RWPE2 (cell line): ENCODE results near the gene PFN2.

Source experiments
- ATAC-seq: fragments of 200-7000 bp; cut with Tn5 transposase; 3 replicates; pipeline ENCODE4 v1.9.1; 2021; ENCODE audit warnings: low read depth
- DNase-seq: peaks from one replicate; pipeline ENCODE4 v3.0.0-alpha.2; 2020; ENCODE audit warnings: low spot score
- H3K27ac ChIP-seq: fragments of 450-650 bp; 2 replicates; pipeline ENCODE4 v1.5.1; 2017; ENCODE audit warnings: mild to moderate bottlenecking; ENCODE audit not compliant: poor library complexity, severe bottlenecking
- H3K27me3 ChIP-seq: fragments of 250-450 bp; sonication (Bioruptor Pico); 2 replicates; pipeline ENCODE4 v1.5.1; 2021; ENCODE audit warnings: mild to moderate bottlenecking, moderate library complexity; ENCODE audit not compliant: insufficient read depth, poor library complexity, severe bottlenecking
- H3K36me3 ChIP-seq: fragments of 250-450 bp; sonication (Bioruptor Pico); 2 replicates; pipeline ENCODE4 v1.5.1; 2020; ENCODE audit warnings: low read depth, mild to moderate bottlenecking, moderate library complexity
- H3K4me1 ChIP-seq: fragments of 250-450 bp; sonication (Bioruptor Pico); 2 replicates; pipeline ENCODE4 v1.5.1; 2021; ENCODE audit warnings: mild to moderate bottlenecking, moderate library complexity; ENCODE audit not compliant: insufficient read depth, poor library complexity, severe bottlenecking
- H3K4me3 ChIP-seq: fragments of 250-450 bp; sonication (Bioruptor Pico); 2 replicates; pipeline ENCODE4 v1.5.1; 2021; ENCODE audit warnings: mild to moderate bottlenecking, moderate library complexity; ENCODE audit not compliant: severe bottlenecking
- H3K9me3 ChIP-seq: fragments of 250-450 bp; sonication (Bioruptor Pico); 2 replicates; pipeline ENCODE4 v1.5.1; 2021; ENCODE audit warnings: mild to moderate bottlenecking, moderate library complexity; ENCODE audit not compliant: severe bottlenecking
- CTCF ChIP-seq: fragments of 450-650 bp; IDR thresholded peaks from one replicate; pipeline ENCODE4 v1.5.1; 2017; ENCODE audit warnings: mild to moderate bottlenecking, moderate library complexity; ENCODE audit not compliant: poor library complexity, severe bottlenecking

Gene PFN2

DNA sequence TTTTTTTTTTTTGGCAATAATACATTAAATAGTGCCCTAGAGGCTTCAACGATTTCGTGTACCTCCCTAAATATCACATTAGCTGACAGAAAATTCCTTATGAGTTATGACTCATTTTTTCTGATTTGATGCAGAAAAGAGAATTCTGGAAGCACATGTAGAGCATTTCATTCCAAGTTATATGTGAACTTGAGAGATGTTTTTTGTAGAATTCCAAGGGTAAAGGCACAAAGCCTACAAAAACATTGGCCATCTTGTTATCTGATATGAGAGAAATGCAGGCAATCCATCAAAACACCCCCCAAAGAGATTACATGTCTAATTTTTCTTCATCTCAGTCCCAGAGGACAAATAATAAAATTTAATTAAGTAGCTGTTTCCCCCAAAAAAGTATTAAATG lies 6.7 kb upstream of the PFN2 start:
- DNase-seq (no peak), ATAC-seq (no peak)
- no peaks in the 10 kb centered on the region for H3K36me3 ChIP-seq
- no peaks in the 10 kb centered on the region for H3K27me3 ChIP-seq
- no peak for TF ChIP-seq CTCF
- H3K4me1 ChIP-seq: peaks cover 2% of the 10 kb centered on the region
- no peaks in the 10 kb centered on the region for H3K9me3 ChIP-seq
- no peak overlapping the region for H3K4me3 ChIP-seq
- H3K27ac ChIP-seq: no peak overlapping the region

GRCh38 chr3:149975919-149976318 lies 5.2 kb upstream of the PFN2 start:
- no peaks in the 10 kb centered on the region for H3K27me3 ChIP-seq
- no peak overlapping the region for H3K4me3 ChIP-seq
- ATAC-seq (no peak), DNase-seq (no peak)
- no peaks in the 10 kb centered on the region for H3K9me3 ChIP-seq
- TF ChIP-seq CTCF: peak; percentile 6
- H3K36me3 ChIP-seq: no peaks in the 10 kb centered on the region
- H3K4me1 ChIP-seq: peaks cover 4% of the 10 kb centered on the region
- no peak overlapping the region for H3K27ac ChIP-seq

DNA sequence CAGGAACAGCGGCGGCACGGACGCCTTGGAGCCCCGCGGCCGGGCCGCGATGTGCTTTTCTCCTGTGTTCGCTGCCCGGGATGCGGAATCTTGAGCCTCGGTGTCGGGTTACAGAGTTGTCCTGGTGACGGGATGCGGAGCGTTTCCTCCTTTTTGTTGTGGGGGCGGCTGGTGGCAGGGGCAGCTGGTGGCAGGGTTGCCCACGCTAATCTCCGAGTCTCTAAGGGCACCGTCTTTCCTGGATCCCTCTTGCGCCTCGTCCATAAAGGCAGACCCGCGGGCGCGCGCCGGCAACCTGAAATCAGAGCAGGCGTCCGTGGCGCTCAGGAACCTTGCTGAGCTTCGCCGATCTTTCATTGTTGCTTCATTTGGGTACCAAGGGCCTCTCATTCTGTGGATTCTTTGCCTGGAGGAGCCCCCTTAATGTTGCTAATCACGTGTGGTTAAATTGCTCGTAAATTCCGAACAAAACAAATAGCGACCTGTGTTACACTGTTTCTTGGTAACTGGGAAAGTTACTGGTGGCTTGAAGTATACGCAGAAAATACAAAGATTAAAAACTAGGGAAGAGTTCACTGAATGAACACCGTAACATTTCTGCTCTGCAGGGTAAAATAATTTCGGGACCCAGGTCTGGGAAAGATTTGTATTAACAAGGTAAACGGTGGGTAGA lies 844 bp upstream of the PFN2 start:
- H3K27me3 ChIP-seq: no peaks in the 10 kb centered on the region
- ATAC-seq: peak; percentile 49

DNA sequence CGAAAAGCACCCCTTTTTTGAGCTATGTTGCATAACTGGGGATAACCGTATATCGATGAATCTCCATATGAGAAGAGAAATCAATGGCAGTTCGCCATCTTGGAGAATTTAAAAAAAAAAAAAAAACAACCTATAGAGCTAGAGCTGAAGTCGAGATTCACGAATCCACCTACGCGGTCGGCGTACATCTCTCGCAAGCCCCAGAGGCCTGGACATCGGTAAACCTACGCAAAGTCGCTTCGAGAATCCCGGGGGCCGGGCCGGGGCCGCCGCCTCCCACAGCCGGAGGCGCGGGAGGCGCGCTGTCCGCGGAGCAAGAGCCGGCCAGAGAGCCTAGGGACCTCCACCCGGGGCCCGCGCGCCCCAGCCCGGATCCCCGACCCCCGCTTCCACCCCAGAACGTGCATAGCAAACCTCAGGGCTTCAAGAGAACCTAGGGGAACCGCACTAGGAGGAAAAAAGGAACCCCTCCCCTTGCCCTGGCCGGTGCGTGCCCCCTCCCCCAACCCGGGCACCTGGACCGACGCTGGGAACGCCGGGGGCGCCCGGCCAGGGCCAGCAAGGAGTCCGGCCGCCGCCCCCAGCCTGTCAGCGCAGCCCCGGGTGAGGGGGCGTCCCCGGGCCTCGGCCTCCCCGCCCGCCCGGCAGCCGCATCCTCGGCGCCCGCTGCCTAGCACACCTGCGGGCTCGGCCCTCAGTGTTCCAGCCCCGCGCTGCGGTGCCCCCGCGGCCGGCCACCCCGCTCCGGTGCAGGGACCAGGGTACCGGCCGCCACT lies 567 bp downstream of the PFN2 start:
- Histone ChIP-seq H3K4me3 (peak overlapping the region; percentile 93), H3K9me3 (no peaks in the 10 kb centered on the region), H3K36me3 (peaks cover 36% of the 10 kb centered on the region), H3K4me1 (peaks cover 16% of the 10 kb centered on the region), H3K27me3 (no peaks in the 10 kb centered on the region), H3K27ac (peak overlapping the region; percentile 87)
- ATAC-seq (peak; percentile 36), DNase-seq (peak; percentile 72)
- TF ChIP-seq CTCF: no peak

More for the DNA sequence above, 844 bp upstream of the PFN2 start:
- Histone ChIP-seq H3K9me3 (no peaks in the 10 kb centered on the region), H3K4me3 (peak overlapping the region; percentile 93), H3K4me1 (peaks cover 16% of the 10 kb centered on the region), H3K27ac (peak overlapping the region; percentile 87), H3K36me3 (peaks cover 24% of the 10 kb centered on the region)
- TF ChIP-seq CTCF: no peak
- DNase-seq: peak; percentile 68
